Panc1 (cell line): ENCODE data around the gene SGCE.

Experiments
- CTCF ChIP-seq: fragments of 450-650 bp; IDR thresholded peaks from 2 replicates; pipeline ENCODE4 v1.5.1; 2017; ENCODE audit warnings: mild to moderate bottlenecking
- POLR2AphosphoS5 ChIP-seq: IDR thresholded peaks from 2 replicates; pipeline ENCODE4 v1.6.1; 2012; ENCODE audit warnings: mild to moderate bottlenecking, low read depth, low read length, moderate library complexity
- REST ChIP-seq, 2 experiments: IDR thresholded peaks; 2 replicates each; pipeline ENCODE4 v1.6.1; 2011 to 2012; ENCODE audit warnings: low read depth in 2 of 2, control low read depth in 1 of 2, low read length in 1 of 2, mild to moderate bottlenecking in 1 of 2, moderate library complexity in 1 of 2; ENCODE audit not compliant: insufficient read depth in 1 of 2
- SIN3A ChIP-seq: IDR thresholded peaks from 2 replicates; pipeline ENCODE4 v1.6.1; 2012; ENCODE audit warnings: low read depth, mild to moderate bottlenecking, low read length, moderate library complexity, borderline replicate concordance; ENCODE audit not compliant: insufficient read depth

GRCh38 chr7:94654783-94655125 lies 1.2 kb downstream of the SGCE start:
- TF ChIP-seq CTCF (no peak), SIN3A (no peak), REST (IDR thresholded peaks at IDR 0.05; ENCODE audit: insufficient read depth in 1 of 2, low read depth in 2 of 2, low read length in 1 of 2) (no peak), POLR2AphosphoS5 (no peak)
